ENCODE results near the gene ZMYND12. TPM values are rescaled to one million over a fixed set of nuclear protein-coding genes. Genes with fewer than 3 reads are reported as not detected.

The ZMYND12 gene
- total and polyA plus RNA-seq, 2 donors (not counting 1 experiment from before 2014, with no cell fraction given), result 0.56 to 3.5 TPM

GRCh38 chr1:42418516-42418915, 37.3 kb downstream of the ZMYND12 start:
- Histone ChIP-seq H3K9ac (ENCODE audit: insufficient read depth, low read length) (no peak overlapping the region), H3K4me2 (ENCODE audit: extremely low read depth, insufficient read depth, low read length) (no peak overlapping the region), H4K20me1 (ENCODE audit: control insufficient read depth, extremely low read depth, insufficient read depth, low read length) (no peaks in the 10 kb centered on the region), H3K27ac (ENCODE audit: insufficient read depth, low read length) (no peak overlapping the region), H2AFZ (ENCODE audit: low read length) (no peak overlapping the region), H3K27me3 (ENCODE audit: control insufficient read depth, insufficient read depth, low read length) (no peaks in the 10 kb centered on the region), H3K4me1 (ENCODE audit: control insufficient read depth, extremely low read depth, insufficient read depth, low read length) (peaks cover 2% of the 10 kb centered on the region), H3K79me2 (ENCODE audit: control insufficient read depth, insufficient read depth, low read length) (no peaks in the 10 kb centered on the region), H3K36me3 (ENCODE audit: control insufficient read depth, insufficient read depth, low read length) (no peaks in the 10 kb centered on the region), H3K9me3 (ENCODE audit: control insufficient read depth, insufficient read depth, low read depth, low read length) (no peaks in the 10 kb centered on the region), H3K4me3 (replicated peaks in 1 of 4; ENCODE audit: control extremely low read depth in 1 of 4, insufficient read depth in 1 of 4, low read depth in 3 of 4, low read length in 4 of 4) (no peak overlapping the region)
- DNase-seq (ENCODE audit: low read depth in 2 of 2), result no peak
- TF ChIP-seq, protein P1, sequence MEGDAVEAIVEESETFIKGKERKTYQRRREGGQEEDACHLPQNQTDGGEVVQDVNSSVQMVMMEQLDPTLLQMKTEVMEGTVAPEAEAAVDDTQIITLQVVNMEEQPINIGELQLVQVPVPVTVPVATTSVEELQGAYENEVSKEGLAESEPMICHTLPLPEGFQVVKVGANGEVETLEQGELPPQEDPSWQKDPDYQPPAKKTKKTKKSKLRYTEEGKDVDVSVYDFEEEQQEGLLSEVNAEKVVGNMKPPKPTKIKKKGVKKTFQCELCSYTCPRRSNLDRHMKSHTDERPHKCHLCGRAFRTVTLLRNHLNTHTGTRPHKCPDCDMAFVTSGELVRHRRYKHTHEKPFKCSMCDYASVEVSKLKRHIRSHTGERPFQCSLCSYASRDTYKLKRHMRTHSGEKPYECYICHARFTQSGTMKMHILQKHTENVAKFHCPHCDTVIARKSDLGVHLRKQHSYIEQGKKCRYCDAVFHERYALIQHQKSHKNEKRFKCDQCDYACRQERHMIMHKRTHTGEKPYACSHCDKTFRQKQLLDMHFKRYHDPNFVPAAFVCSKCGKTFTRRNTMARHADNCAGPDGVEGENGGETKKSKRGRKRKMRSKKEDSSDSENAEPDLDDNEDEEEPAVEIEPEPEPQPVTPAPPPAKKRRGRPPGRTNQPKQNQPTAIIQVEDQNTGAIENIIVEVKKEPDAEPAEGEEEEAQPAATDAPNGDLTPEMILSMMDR (conservative IDR thresholded peaks at IDR 0.05 in 1 of 2, IDR thresholded peaks at IDR 0.05 in 1 of 2; ENCODE audit: low read depth in 1 of 2, low read length in 2 of 2), result no peak
- TF ChIP-seq EZH2 (IDR thresholded peaks at IDR 0.05; ENCODE audit: low read length, missing control alignments), result no peak

- H3K4me1 ChIP-seq (ENCODE audit: control insufficient read depth, extremely low read depth, insufficient read depth, low read length), result peaks cover 2% of the 10 kb centered on the region
- H3K4me3 ChIP-seq (replicated peaks in 1 of 4; ENCODE audit: control extremely low read depth in 1 of 4, insufficient read depth in 1 of 4, low read depth in 3 of 4, low read length in 4 of 4), result no peak overlapping the region
- H2AFZ ChIP-seq (ENCODE audit: low read length), result no peak overlapping the region
- H3K79me2 ChIP-seq (ENCODE audit: control insufficient read depth, insufficient read depth, low read length), result no peaks in the 10 kb centered on the region
- no peak for DNase-seq (ENCODE audit: low read depth in 2 of 2)
- H3K36me3 ChIP-seq (ENCODE audit: control insufficient read depth, insufficient read depth, low read length), result no peaks in the 10 kb centered on the region
- no peak overlapping the region for H3K27ac ChIP-seq (ENCODE audit: insufficient read depth, low read length)
- no peak overlapping the region for H3K4me2 ChIP-seq (ENCODE audit: extremely low read depth, insufficient read depth, low read length)
- H4K20me1 ChIP-seq (ENCODE audit: control insufficient read depth, extremely low read depth, insufficient read depth, low read length), result no peaks in the 10 kb centered on the region
- H3K27me3 ChIP-seq (ENCODE audit: control insufficient read depth, insufficient read depth, low read length), result no peaks in the 10 kb centered on the region
- TF ChIP-seq EZH2 (IDR thresholded peaks at IDR 0.05; ENCODE audit: low read length, missing control alignments), result no peak
- TF ChIP-seq, protein P1 (conservative IDR thresholded peaks at IDR 0.05 in 1 of 2, IDR thresholded peaks at IDR 0.05 in 1 of 2; ENCODE audit: low read depth in 1 of 2, low read length in 2 of 2), result no peak
- no peaks in the 10 kb centered on the region for H3K9me3 ChIP-seq (ENCODE audit: control insufficient read depth, insufficient read depth, low read depth, low read length)
- H3K9ac ChIP-seq (ENCODE audit: insufficient read depth, low read length), result no peak overlapping the region
These were observed 38.7 kb downstream of the ZMYND12 start for GRCh38 chr1:42417166-42417565.

DNA sequence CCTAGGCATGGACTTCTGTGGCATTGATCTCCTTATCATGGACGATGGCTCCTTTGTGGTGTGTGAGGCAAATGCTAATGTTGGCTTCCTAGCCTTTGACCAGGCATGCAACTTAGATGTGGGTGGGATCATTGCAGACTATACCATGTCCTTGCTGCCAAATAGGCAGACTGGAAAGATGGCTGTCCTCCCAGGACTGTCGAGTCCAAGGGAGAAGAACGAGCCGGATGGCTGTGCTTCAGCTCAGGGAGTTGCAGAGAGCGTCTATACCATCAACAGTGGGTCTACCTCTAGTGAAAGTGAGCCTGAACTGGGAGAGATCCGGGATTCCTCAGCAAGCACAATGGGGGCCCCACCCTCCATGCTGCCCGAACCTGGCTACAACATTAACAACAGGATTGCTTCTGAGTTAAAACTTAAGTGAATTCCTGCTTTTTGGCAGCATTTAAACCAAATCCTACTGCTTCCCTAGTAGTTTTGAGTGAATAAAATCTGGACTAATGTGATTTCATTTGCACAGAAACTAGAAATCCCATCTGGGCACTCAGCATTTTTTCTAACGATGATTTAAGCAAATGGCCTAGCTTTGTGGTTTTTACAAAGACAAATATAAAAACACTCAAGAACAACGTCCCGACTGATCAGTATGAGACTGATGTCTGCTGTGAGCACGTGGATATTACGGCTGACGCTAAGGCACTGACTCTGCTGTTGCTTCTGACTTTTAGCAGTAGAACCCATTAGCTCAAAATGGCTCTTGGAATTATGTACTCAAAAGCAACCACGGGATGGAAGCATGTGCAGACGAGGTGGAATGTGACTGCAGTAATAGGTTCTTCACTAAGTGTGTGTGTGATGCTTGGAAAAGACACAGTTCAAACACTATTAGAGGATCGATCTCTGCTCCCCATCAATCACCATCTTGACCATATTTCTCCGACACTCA, 41.0 kb downstream of the ZMYND12 start:
- H3K27me3 ChIP-seq (ENCODE audit: control insufficient read depth, insufficient read depth, low read length), result no peaks in the 10 kb centered on the region
- no peak overlapping the region for H3K27ac ChIP-seq (ENCODE audit: insufficient read depth, low read length)
- H3K4me1 ChIP-seq (ENCODE audit: control insufficient read depth, extremely low read depth, insufficient read depth, low read length), result no peaks in the 10 kb centered on the region
- H3K4me2 ChIP-seq (ENCODE audit: extremely low read depth, insufficient read depth, low read length), result no peak overlapping the region
- no peak overlapping the region for H3K9ac ChIP-seq (ENCODE audit: insufficient read depth, low read length)
- no peaks in the 10 kb centered on the region for H4K20me1 ChIP-seq (ENCODE audit: control insufficient read depth, extremely low read depth, insufficient read depth, low read length)
- H3K4me3 ChIP-seq (replicated peaks in 1 of 4; ENCODE audit: control extremely low read depth in 1 of 4, insufficient read depth in 1 of 4, low read depth in 3 of 4, low read length in 4 of 4), result no peak overlapping the region
- no peak overlapping the region for H2AFZ ChIP-seq (ENCODE audit: low read length)
- H3K9me3 ChIP-seq (ENCODE audit: control insufficient read depth, insufficient read depth, low read depth, low read length), result no peaks in the 10 kb centered on the region
- no peak for TF ChIP-seq EZH2 (IDR thresholded peaks at IDR 0.05; ENCODE audit: low read length, missing control alignments)
- TF ChIP-seq, protein P1 (conservative IDR thresholded peaks at IDR 0.05 in 1 of 2, IDR thresholded peaks at IDR 0.05 in 1 of 2; ENCODE audit: low read depth in 1 of 2, low read length in 2 of 2), result no peak
- no peaks in the 10 kb centered on the region for H3K36me3 ChIP-seq (ENCODE audit: control insufficient read depth, insufficient read depth, low read length)
- H3K79me2 ChIP-seq (ENCODE audit: control insufficient read depth, insufficient read depth, low read length), result no peaks in the 10 kb centered on the region
- no peak for DNase-seq (ENCODE audit: low read depth in 2 of 2)
